ENCODE data around the gene PCGF3.

PCGF3 gene

DNA sequence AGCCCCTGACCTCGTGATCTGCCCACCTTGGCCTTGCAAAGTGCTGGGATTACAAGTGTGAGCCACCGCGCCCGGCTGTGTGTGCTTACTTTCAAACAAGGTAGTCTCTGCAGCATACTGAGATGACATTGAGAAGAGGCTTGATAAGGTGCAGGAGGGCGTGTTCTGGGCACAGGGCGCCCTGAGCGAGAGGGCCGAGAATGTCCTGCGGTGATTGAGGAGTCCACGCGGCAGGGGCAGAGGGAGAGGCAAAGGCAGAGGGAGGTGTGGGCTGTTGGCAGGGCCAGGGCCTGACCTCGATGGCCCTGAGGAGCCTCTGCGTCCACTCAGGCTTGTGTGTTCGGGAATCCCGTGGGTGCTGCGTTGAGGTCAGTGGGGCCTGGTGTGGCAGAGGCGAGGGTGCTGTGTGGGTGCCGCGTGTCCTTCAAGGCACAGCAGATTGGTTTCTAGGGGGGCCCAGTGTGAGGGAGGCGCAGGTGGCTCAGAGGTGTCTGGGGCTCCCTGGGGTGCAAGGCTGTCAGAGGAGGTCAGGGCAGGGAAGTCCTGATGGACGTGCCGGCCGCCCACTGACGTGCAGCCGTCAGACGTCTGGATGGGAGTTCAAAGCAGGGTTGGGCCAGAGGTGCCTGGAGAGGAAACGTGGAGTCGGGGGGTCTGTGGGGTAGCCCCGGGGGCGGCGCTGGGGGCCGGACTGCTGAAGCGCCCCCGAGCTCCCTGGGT lies 12.1 kb downstream of the PCGF3 start:
- Histone ChIP-seq H3K27me3 (ENCODE audit: insufficient read depth, low read depth) (no peaks in the 10 kb centered on the region), H3K9ac (no peak overlapping the region), H3K4me3 (IDR thresholded peaks at IDR 0.05; ENCODE audit: insufficient read depth, low read depth, low read length) (no peak overlapping the region), H3K79me2 (ENCODE audit: insufficient read depth, low read depth) (no peaks in the 10 kb centered on the region), H3K4me1 (ENCODE audit: low read depth, poor library complexity, severe bottlenecking) (no peaks in the 10 kb centered on the region), H2AFZ (ENCODE audit: low read depth) (no peak overlapping the region), H3K36me3 (ENCODE audit: insufficient read depth) (no peaks in the 10 kb centered on the region), H3K27ac (no peak overlapping the region), H4K20me1 (ENCODE audit: insufficient read depth) (no peaks in the 10 kb centered on the region), H3K4me2 (no peak overlapping the region)
- TF ChIP-seq, protein P1, sequence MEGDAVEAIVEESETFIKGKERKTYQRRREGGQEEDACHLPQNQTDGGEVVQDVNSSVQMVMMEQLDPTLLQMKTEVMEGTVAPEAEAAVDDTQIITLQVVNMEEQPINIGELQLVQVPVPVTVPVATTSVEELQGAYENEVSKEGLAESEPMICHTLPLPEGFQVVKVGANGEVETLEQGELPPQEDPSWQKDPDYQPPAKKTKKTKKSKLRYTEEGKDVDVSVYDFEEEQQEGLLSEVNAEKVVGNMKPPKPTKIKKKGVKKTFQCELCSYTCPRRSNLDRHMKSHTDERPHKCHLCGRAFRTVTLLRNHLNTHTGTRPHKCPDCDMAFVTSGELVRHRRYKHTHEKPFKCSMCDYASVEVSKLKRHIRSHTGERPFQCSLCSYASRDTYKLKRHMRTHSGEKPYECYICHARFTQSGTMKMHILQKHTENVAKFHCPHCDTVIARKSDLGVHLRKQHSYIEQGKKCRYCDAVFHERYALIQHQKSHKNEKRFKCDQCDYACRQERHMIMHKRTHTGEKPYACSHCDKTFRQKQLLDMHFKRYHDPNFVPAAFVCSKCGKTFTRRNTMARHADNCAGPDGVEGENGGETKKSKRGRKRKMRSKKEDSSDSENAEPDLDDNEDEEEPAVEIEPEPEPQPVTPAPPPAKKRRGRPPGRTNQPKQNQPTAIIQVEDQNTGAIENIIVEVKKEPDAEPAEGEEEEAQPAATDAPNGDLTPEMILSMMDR (conservative IDR thresholded peaks at IDR 0.05; ENCODE audit: low read depth, low read length): no peak

DNA sequence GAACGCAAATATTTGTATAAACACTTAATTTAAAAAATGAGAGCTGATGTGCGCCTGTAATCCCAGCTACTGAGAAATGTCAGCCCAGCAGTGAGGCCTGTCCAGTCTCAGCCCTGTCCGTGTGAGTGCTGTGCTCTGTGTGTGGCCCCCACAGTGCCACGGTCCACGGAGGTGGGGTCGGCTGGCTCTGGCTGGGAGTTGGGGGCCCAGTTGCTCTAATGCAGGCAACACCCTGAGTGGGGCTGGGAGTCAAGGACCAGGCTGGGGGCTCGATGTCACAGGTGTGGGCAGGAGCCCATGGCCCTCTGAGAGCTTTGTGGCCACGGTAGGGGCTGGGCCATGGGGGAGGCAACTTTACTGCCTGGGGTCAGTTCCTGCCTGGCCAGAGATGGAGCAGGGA lies 12.8 kb downstream of the PCGF3 start:
- no peaks in the 10 kb centered on the region for H4K20me1 ChIP-seq (ENCODE audit: insufficient read depth)
- no peak overlapping the region for H3K9ac ChIP-seq
- no peaks in the 10 kb centered on the region for H3K27me3 ChIP-seq (ENCODE audit: insufficient read depth, low read depth)
- no peak overlapping the region for H2AFZ ChIP-seq (ENCODE audit: low read depth)
- H3K4me3 ChIP-seq (IDR thresholded peaks at IDR 0.05; ENCODE audit: insufficient read depth, low read depth, low read length): no peak overlapping the region
- H3K4me2 ChIP-seq: no peak overlapping the region
- no peak overlapping the region for H3K27ac ChIP-seq
- no peaks in the 10 kb centered on the region for H3K79me2 ChIP-seq (ENCODE audit: insufficient read depth, low read depth)
- no peaks in the 10 kb centered on the region for H3K4me1 ChIP-seq (ENCODE audit: low read depth, poor library complexity, severe bottlenecking)
- no peaks in the 10 kb centered on the region for H3K36me3 ChIP-seq (ENCODE audit: insufficient read depth)
- TF ChIP-seq, protein P1 (conservative IDR thresholded peaks at IDR 0.05; ENCODE audit: low read depth, low read length): no peak

DNA sequence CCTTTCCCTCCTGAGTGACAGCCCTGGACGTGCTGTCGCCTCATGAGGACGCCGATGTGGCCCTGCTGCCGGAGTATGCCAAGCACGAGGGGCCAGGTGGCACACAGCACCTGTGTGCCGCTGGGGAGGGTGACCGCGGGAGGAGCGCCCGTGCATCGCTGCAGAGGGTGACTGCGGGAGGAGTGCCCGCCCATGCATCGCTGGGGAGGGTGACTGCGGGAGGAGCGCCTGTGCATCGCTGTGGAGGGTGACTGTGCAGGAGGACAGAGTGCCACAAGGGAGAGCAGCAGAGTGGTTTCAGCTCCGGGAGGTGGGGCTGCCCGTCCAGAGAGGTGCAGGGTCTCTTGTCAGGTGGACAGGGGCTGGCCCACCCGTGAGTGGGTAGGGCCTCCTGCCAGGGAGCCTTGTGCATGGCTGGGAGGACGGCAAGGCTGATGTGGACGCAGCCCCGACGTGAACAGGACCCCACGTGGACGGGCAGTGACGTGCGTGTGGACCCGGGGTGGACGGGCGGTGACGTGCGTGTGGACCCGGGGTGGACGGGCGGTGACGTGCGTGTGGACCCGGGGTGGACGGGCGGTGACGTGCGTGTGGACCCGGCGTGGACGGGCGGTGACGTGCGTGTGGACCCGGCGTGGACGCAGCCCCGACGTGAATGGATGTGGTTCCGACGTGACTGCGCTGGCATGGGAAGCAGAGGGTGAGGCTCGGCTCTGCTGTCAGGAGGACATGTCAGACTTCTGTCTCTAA lies 14.7 kb downstream of the PCGF3 start:
- TF ChIP-seq, protein P1 (conservative IDR thresholded peaks at IDR 0.05; ENCODE audit: low read depth, low read length): no peak
- Histone ChIP-seq H2AFZ (ENCODE audit: low read depth) (no peak overlapping the region), H3K36me3 (ENCODE audit: insufficient read depth) (no peaks in the 10 kb centered on the region), H3K27ac (no peak overlapping the region), H3K27me3 (ENCODE audit: insufficient read depth, low read depth) (no peaks in the 10 kb centered on the region), H3K79me2 (ENCODE audit: insufficient read depth, low read depth) (no peaks in the 10 kb centered on the region), H4K20me1 (ENCODE audit: insufficient read depth) (no peaks in the 10 kb centered on the region), H3K4me1 (ENCODE audit: low read depth, poor library complexity, severe bottlenecking) (no peaks in the 10 kb centered on the region), H3K9ac (no peak overlapping the region), H3K4me2 (no peak overlapping the region), H3K4me3 (IDR thresholded peaks at IDR 0.05; ENCODE audit: insufficient read depth, low read depth, low read length) (no peak overlapping the region)

DNA sequence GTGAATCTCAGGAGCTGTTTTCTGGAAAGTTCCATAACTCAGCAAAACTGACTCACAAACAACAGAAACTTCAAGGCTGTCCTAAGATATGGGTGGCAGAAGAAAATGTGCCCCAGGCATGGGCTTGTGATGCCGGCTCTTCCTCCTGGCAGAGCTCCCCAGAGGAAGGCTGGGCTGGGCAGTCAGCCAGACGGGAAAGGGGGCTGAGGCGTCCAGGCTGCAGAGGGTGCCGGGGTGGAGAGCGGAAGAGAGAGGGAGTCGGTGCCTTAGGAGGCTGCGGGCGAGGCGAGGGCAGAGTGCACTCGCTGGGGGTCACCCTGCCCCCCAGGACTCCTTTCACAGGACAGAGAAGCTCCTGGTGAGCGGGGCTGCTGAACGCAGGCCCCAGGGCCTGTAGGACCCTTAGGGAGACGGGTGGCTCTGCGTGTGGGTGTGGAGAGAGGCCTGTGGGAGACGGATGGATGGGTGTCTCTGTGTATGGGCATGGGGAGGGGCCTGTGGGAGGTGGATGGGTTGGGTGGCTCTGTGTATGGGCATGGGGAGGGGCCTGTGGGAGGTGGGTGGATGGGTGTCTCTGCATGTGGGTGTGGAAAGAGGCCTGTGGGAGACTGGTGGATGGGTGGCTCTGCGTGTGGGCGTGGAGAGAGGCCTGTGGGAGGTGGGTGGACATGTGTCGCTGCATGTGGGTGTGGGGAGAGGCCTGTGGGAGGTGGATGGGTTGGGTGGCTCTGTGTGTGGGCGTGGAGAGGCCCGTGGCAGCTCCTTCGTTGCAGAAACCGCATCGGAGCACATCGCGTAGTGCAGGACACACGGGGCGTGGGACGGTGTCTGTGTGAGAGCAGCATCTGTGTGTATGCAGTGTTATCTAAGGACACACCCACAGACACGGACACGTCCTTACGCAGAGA lies 15.9 kb downstream of the PCGF3 start:
- Histone ChIP-seq H3K36me3 (ENCODE audit: insufficient read depth) (no peaks in the 10 kb centered on the region), H3K27ac (no peak overlapping the region), H2AFZ (ENCODE audit: low read depth) (no peak overlapping the region), H3K4me3 (IDR thresholded peaks at IDR 0.05; ENCODE audit: insufficient read depth, low read depth, low read length) (no peak overlapping the region), H3K4me2 (no peak overlapping the region), H3K9ac (no peak overlapping the region), H4K20me1 (ENCODE audit: insufficient read depth) (no peaks in the 10 kb centered on the region), H3K4me1 (ENCODE audit: low read depth, poor library complexity, severe bottlenecking) (no peaks in the 10 kb centered on the region), H3K27me3 (ENCODE audit: insufficient read depth, low read depth) (no peaks in the 10 kb centered on the region), H3K79me2 (ENCODE audit: insufficient read depth, low read depth) (no peaks in the 10 kb centered on the region)
- TF ChIP-seq, protein P1 (conservative IDR thresholded peaks at IDR 0.05; ENCODE audit: low read depth, low read length): no peak

Measured in KMS-11 (cell line).